Femur (tissue), 1 donor: ENCODE results near the gene TLL2.

Experiments
- DNase-seq: peaks from one replicate; pipeline ENCODE4 v3.0.0-alpha.2; 2017

Gene TLL2

GRCh38 chr10:96384506-96384905, 129.2 kb downstream of the TLL2 start:
- DNase-seq, result no peak

GRCh38 chr10:96380821-96381220, 132.9 kb downstream of the TLL2 start:
- no peak for DNase-seq

- DNase-seq, result no peak
Measured at GRCh38 chr10:96379758-96380157, 134.0 kb downstream of the TLL2 start.

GRCh38 chr10:96378741-96379140, 135.0 kb downstream of the TLL2 start:
- no peak for DNase-seq

GRCh38 chr10:96377816-96378294, 135.9 kb downstream of the TLL2 start:
- no peak for DNase-seq

- no peak for DNase-seq
Measured at GRCh38 chr10:96376483-96376882, 137.2 kb downstream of the TLL2 start.

DNA sequence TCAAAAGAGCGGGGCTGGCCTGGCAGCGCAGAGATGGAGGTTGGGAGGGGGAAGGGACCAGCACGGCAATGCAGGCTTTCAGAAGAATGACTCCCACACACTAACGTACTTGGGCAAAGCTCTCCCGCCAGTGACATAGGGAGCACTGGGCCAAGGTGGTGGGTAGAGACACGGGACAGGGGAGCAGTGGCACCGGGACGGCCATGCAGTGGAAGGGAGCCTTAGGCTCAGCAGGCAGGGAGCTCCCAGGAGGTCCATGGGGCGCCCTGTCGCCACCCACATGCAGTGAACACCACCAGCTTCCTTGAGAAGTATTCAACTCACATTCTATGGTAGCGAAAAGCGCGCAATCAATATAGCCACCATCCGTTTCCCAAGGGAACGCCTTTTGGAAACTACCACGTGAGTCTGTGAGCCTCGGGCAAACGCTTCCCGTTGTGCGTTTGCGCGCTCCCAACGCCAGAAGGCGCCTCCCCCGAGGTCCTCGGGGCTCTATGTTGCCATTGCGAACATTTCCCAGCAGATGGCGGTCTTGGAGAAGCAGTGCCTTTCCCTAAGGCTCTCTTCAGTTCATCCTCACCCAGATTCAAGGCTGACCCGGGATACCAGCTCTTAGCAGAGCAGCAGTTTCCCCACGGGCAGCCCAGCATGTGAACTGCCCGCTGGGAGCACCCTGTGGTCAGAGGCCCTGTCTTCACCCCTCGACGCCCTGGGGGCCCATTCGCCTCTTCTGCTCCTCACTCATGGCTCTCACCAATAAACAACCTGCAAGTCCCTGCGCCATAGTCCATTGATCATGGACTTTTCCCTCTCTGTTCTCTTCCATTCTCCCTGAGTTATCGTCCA, 138.5 kb downstream of the TLL2 start:
- DNase-seq, result peak; percentile 90

- DNase-seq, result no peak
Measured at GRCh38 chr10:96374639-96374984, 139.1 kb downstream of the TLL2 start.

DNA sequence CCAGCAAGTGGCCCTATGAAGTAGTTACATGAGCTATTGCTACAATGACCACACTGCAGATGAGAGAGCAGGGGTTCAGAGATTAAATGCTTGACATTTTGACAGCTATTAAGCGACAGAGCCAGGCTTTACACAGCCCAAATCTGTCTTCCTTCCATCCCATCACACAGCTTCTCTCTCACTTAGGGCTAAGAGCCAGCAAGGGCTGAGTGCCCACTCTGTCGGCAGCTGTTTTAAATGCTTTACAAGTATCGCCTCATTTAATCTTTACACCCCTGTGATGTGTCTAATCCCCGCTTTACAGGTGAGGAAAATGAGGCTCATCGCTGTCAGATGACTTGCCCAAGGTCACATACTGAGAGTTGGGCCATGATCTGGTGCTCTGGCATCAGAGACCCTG, 139.7 kb downstream of the TLL2 start:
- no peak for DNase-seq

DNA sequence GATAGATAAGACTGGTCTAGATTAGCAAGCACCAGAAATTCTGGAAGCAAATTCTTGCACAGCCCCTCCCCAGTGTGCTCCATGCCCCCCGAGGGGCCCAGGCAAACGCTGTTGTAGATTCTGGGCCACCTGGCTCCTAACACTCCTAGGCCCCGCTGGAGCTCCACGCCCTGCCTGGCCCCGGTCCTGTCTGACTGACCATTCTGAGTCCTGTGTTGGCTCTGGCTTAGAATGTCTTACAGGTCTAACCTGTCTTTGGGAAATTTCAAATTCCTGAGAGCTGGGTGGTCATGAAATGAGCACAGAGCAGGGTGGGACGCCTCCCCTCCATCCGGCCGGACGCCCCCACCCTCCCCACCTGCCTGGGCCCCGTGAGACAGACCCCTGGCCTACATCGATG, 142.4 kb downstream of the TLL2 start:
- no peak for DNase-seq

DNA sequence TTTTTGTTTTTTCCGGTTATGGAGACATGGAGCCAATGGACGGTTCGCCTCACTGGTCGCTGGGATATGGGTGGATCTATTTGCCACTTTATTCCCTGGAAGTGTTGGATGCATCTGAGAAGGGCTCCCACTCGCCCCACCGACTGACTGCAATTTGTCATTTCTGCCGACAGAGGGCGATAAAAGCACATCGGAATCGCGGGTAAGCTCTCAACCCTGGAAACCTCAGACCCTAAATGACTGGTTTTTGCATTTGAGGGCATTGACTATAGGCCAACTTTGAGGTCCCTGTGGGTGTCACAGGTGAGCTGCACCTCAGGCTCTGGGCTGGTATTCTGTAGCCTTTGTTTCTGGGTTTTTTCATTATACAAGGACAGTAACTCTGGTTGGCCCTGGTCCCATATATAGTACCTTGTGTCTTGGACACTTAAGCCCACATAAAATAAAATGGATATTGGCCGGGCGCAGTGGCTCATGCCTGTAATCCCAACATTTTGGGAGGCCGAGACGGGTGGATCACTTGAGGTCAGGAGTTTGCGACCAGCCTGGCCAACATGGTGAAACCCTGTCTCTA, 143.1 kb downstream of the TLL2 start:
- DNase-seq, result peak; percentile 46

DNA sequence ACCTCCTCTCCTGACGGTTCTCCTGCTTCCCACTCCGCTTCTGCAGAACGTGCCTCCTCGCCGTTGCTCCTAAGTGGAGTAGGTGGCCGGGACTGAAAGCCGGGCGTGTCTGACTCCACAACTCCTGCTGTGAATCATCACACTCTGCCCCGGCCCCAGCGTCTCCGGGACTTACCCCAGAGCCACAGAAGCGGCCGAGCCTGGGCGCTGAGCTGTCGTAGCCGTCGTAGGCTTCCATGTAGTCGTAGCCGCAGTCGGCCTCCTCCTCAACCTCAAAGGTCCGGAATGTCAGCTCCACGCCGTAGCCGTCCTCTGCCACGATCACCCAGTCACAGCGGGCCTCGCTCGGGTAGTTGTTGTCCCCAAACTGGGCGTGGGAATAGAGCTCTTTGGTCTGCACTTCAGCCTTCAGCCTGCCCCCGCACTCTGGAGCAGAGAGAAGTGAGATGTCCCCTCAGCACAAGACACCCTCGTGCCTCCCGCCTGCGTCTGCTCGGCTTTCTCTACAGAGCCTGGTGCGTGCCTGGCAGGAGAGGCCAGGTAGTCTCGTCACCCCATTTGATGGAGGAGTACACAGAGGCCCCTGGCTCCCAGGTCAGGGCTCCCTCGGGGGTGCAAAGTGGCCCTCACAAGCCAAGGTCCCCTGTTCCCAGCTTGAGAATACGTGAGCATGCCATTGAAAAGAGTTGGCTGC, 143.7 kb downstream of the TLL2 start:
- DNase-seq, result peak; percentile 3

- DNase-seq, result peak; percentile 1
Measured at GRCh38 chr10:96368971-96369370, 144.8 kb downstream of the TLL2 start.

GRCh38 chr10:96367470-96367869, 146.3 kb downstream of the TLL2 start:
- DNase-seq, result no peak

- DNase-seq, result no peak
Measured at GRCh38 chr10:96366508-96366907, 147.2 kb downstream of the TLL2 start.

DNA sequence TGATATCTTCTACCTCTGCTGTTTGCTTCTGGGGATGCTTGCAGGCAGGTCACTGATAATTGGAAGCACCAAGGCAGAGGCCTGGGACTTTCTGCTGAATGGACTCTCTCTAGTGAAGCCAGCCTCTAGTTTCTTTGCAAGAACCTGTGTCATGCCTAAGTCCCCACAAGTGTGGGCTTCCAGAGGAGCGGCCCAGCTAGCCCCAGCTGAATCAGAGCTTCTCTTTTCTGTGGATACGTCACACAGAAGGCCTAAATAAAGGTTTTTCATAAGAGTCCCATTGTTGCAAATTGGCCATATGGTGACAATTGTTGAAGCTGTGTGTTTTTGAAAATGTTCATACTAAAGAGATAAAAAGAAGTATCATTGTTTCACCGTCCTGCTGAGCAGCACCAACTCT, 148.2 kb downstream of the TLL2 start:
- peak; percentile 4 for DNase-seq

- no peak for DNase-seq
Measured at GRCh38 chr10:96360766-96361165, 153.0 kb downstream of the TLL2 start.

GRCh38 chr10:96360331-96360730, 153.4 kb downstream of the TLL2 start:
- DNase-seq, result no peak

DNA sequence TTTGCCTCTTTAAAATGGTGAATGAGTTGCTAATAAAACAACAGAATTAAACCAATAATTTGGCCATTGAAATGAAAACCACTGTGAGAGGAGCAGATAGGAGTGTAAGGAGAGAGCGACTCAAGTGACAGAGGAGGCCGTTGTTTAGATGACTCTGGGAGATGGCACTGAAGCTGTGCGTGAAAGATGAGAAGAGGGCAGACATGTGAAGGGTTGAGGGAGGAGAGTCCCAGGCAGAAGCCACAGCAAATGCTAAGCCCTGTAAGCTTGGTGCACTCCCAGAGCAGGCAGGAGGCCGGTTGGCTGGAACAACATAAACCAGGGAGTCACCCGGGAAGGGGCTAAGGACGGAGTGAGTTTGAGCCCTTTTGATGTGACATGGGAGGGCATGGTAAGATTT, 154.1 kb downstream of the TLL2 start:
- DNase-seq, result no peak

DNA sequence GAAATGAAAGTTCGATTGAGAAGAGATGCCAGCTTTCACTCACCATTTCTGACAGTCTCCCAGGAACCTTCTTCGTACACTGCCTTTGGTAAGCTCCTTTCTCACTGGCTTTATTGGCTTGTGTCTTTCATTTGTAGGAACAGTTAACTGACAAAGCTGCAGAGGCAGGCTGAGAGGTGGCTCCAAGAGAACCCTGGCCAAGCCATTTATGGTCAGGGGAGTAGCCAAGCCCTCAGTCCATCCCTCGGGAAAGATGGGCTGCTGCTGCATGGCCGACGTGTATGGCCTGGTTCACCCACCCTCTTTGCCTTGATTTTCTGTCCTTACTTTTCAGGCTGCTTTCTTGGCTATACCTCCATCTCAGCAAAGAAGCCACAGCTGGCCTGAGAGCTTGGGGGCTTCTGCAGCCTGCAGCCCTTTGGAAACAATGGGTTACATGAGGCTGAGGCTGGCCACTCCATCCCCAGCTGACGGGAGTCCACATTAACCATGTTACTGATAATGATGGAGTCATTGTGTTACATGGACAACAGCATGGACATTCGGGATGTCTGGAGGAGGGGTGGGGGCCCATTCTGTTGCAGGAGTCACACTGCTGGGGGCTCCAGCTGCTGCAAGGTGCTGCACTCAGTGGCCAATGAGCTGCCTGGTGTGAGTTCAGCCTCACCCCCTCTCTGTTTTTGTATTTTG, 154.7 kb downstream of the TLL2 start, which contains the start of gene OPALIN:
OPALIN (minus strand) TSS at position 152 of the 690 bp plus-strand sequence; CDS start at position 46, 106 bp downstream.
- DNase-seq, result no peak

DNA sequence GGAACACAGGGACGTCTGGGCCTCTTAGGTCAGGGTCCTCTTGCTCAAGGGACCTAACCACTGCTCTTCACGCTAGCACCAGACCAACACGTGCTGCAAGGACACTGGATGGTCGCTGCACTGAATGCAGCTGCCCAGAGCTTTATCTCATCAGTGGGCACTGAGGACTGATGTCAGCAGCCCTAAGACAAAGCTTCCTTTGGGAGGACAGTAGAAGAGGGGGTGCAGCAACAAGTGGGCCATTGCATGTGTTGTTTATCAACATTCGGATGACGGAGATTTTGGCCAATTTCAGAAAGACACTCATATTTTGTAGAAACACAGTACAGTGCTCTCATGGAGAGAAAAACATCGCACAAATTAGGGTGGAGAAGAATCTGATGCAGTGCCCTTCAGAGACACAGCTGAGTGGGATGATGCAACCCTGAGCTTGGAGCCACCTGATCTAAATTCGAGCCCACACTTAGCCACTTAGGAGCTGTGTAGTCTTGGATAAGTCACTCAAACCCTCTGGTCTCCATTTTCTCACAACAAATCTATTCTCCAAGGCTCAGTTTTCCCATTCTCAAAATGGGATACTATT, 156.6 kb downstream of the TLL2 start:
- DNase-seq, result no peak

DNA sequence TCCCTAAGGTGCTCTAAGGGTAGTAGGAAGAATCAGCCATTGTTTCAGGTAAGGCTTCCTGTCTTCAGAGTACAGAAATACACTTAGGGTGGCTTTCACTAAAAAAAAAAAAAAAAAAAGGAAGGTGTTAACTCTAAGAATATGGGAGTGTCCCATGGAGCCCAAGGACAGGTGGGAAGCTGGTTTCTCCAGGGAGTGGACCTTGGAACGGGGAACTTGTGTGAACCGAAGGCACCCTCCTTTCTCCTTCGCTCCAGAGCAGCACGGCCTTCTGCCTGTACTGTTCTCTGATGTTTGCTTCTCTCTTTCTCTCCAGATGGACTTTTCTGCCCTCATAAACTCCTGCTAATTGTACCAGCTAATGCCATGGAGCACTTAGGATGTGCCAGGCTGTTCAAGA, 161.1 kb downstream of the TLL2 start:
- no peak for DNase-seq

GRCh38 chr10:96352027-96352426, 161.7 kb downstream of the TLL2 start:
- no peak for DNase-seq
